Chondrocyte (in vitro differentiated cells): ENCODE measurements around the gene RTTN. TPM values are rescaled to one million over a fixed set of nuclear protein-coding genes. Genes with fewer than 3 reads are reported as not detected.

Source experiments
- DNase-seq: peaks from one replicate; pipeline ENCODE4 v3.0.0; 2021; ENCODE audit warnings: mixed read lengths, low spot score
- H3K27ac Mint-ChIP-seq: one replicate; pipeline ENCODE4 v1.8.0; 2021; ENCODE audit warnings: mild to moderate bottlenecking, moderate library complexity, mixed read lengths; ENCODE audit not compliant: unreplicated experiment
- H3K27me3 Mint-ChIP-seq: 2 replicates; pipeline ENCODE4 v1.8.0; 2021; ENCODE audit warnings: low read depth, mixed read lengths
- H3K36me3 Mint-ChIP-seq: 2 replicates; pipeline ENCODE4 v1.8.0; 2021; ENCODE audit warnings: low read depth, mixed read lengths
- H3K4me1 Mint-ChIP-seq: 2 replicates; pipeline ENCODE4 v1.8.0; 2021; ENCODE audit warnings: low read depth, mild to moderate bottlenecking, mixed read lengths
- H3K4me3 Mint-ChIP-seq: one replicate; pipeline ENCODE4 v1.8.0; 2021; ENCODE audit warnings: mild to moderate bottlenecking, moderate library complexity, mixed read lengths; ENCODE audit not compliant: unreplicated experiment
- H3K9me3 Mint-ChIP-seq: 2 replicates; pipeline ENCODE4 v1.8.0; 2021; ENCODE audit warnings: low read depth, mixed read lengths
- CTCF ChIP-seq: fragments of 200-600 bp; sonication (generic); IDR thresholded peaks from 2 replicates; pipeline ENCODE4 v1.5.0; 2021; ENCODE audit warnings: antibody characterized with exemption, mild to moderate bottlenecking, moderate library complexity
- total RNA-seq: library from RNA; stranded (reverse); gene quantifications from 3 replicates; pipeline ENCODE4 v1.2.1, GENCODE V29; 2021

RTTN gene
- total RNA-seq, 1 donor from 2014 or later: 4.8 TPM

GRCh38 chr18:70132999-70133398 is 72.5 kb downstream of the RTTN start:
- peak; percentile 36 for TF ChIP-seq CTCF
- peak overlapping the region; percentile 83 for H3K27ac Mint-ChIP-seq
- H3K4me1 Mint-ChIP-seq: peaks cover 41% of the 10 kb centered on the region
- peaks cover 12% of the 10 kb centered on the region for H3K36me3 Mint-ChIP-seq
- H3K9me3 Mint-ChIP-seq: peaks cover 16% of the 10 kb centered on the region
- DNase-seq: no peak
- no peaks in the 10 kb centered on the region for H3K27me3 Mint-ChIP-seq
- no peak overlapping the region for H3K4me3 Mint-ChIP-seq

DNA sequence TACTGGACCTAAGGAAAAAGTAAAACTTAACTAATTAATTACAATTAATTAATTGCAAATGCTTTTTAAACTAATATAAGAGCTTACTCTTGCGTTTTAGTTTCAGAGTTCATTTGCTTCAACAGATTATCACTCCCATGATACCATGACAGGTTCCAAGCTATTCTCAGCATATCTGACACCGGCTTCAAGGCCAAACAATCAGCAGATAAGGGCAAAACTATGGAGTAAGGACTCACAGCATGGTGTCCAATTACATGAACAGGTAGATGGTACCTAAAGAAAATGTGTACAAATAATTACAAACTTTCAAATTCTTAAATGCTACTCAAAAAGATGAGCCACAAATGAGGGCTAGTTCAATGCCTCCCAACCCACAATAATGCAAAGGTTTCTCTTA is 77.2 kb downstream of the RTTN start:
- Mint-ChIP-seq H3K36me3 (peaks cover 12% of the 10 kb centered on the region), H3K27ac (no peak overlapping the region), H3K9me3 (peaks cover 16% of the 10 kb centered on the region), H3K4me1 (peaks cover 16% of the 10 kb centered on the region), H3K4me3 (no peak overlapping the region), H3K27me3 (no peaks in the 10 kb centered on the region)
- no peak for DNase-seq
- TF ChIP-seq CTCF: no peak

- H3K27ac Mint-ChIP-seq: no peak overlapping the region
- peaks cover 12% of the 10 kb centered on the region for H3K36me3 Mint-ChIP-seq
Measured at GRCh38 chr18:70127359-70127758, 78.1 kb downstream of the RTTN start.

DNA sequence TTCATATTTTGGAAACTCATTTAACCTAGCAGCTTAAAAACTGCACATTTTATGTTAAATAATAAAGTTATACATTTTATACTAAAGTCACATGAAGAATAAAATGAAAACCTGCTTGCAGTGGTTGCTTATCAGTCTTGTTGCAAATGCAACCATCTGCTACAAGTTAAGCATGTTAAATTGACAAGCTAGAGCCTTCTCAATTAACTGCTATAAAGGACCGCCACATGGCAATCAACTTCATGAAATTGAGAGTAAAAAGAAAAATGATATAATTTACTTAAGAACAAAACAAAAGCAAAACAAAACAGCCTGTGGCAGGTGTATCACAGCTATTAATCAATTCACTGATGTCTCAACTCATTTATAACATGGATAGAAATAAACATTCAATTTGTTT is 78.7 kb downstream of the RTTN start:
- Mint-ChIP-seq H3K4me1 (peaks cover 2% of the 10 kb centered on the region), H3K27ac (no peak overlapping the region), H3K4me3 (no peak overlapping the region), H3K27me3 (no peaks in the 10 kb centered on the region), H3K36me3 (peaks cover 12% of the 10 kb centered on the region), H3K9me3 (peaks cover 16% of the 10 kb centered on the region)
- no peak for DNase-seq
- TF ChIP-seq CTCF: no peak

More at GRCh38 chr18:70127359-70127758, 78.1 kb downstream of the RTTN start:
- Mint-ChIP-seq H3K4me3 (no peak overlapping the region), H3K9me3 (peaks cover 16% of the 10 kb centered on the region), H3K27me3 (no peaks in the 10 kb centered on the region), H3K4me1 (peaks cover 7% of the 10 kb centered on the region)
- DNase-seq: no peak
- TF ChIP-seq CTCF: no peak

- Mint-ChIP-seq H3K4me1 (no peaks in the 10 kb centered on the region), H3K4me3 (no peak overlapping the region), H3K27ac (no peak overlapping the region)
Measured at GRCh38 chr18:70124139-70124538, 81.3 kb downstream of the RTTN start.

More at GRCh38 chr18:70124139-70124538, 81.3 kb downstream of the RTTN start:
- TF ChIP-seq CTCF: no peak
- DNase-seq: no peak
- Mint-ChIP-seq H3K27me3 (no peaks in the 10 kb centered on the region), H3K9me3 (peaks cover 4% of the 10 kb centered on the region), H3K36me3 (peaks cover 2% of the 10 kb centered on the region)
